Measurements from ENCODE around the gene NPR3. TPM values are rescaled to one million over a fixed set of nuclear protein-coding genes. Genes with fewer than 3 reads are reported as not detected.

NPR3 gene
- total RNA-seq, 2 donors from 2014 or later, result 0.58 to 3.7 TPM

DNA sequence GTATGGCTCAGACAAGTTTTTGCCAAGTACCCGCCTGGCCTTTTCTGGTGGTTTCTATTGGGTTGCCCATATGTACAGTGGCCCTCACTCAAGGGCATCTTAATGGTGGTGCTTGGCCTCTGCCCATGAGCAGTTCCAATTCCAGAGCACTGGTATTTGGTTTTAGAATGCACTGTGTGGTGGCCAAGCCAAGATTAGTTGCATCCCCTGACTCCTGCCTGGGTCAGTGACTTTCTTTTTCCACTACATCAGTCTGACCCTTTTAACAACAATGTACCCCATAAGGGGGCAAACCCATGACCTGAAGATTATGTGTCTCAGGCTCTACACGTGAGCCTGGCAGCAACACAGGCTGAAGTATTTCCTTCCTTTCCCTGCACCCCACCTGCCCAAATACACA is 34.2 kb downstream of the NPR3 start:
- DNase-seq (no peak), ATAC-seq (no peak)
- intact Hi-C loops (cut with DNase I, micrococcal nuclease), result no loop called here

DNA sequence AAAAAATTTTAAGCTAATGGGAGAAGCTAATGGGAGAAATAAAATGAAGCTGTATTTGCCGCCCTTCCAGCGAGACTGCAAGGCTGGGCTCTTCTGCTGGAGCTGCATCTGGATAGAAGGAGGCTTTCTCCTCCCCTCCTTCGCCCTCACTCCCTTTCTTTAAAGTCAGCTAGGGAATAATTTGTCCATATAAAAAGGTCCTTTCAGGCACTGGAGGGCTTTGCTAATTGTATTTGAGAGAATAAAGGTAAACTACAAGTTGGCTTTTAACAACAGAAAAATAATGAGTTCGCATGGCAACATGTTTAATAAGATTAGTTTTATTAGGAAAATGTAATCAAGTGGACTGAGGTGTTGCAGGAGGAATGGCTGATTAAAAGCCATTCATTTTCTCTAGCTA is 41.3 kb downstream of the NPR3 start:
- DNase-seq, result no peak
- no peak for ATAC-seq
- intact Hi-C loops (cut with DNase I, micrococcal nuclease), result no loop called here

- intact Hi-C loops (cut with DNase I, micrococcal nuclease), result no loop called here
- ATAC-seq (no peak), DNase-seq (no peak)
Observed at GRCh38 chr5:32753051-32753450, 41.9 kb downstream of the NPR3 start.

- ATAC-seq (no peak), DNase-seq (no peak)
- intact Hi-C loops (cut with DNase I, micrococcal nuclease), result no loop called here
Observed at GRCh38 chr5:32753765-32754164, 42.6 kb downstream of the NPR3 start.

GRCh38 chr5:32754284-32754683 is 43.2 kb downstream of the NPR3 start:
- intact Hi-C loops (cut with DNase I, micrococcal nuclease), result no loop called here
- ATAC-seq (no peak), DNase-seq (no peak)

GRCh38 chr5:32760091-32760509 is 49.0 kb downstream of the NPR3 start:
- intact Hi-C loops (cut with DNase I, micrococcal nuclease), result no loop called here
- ATAC-seq (no peak), DNase-seq (no peak)

DNA sequence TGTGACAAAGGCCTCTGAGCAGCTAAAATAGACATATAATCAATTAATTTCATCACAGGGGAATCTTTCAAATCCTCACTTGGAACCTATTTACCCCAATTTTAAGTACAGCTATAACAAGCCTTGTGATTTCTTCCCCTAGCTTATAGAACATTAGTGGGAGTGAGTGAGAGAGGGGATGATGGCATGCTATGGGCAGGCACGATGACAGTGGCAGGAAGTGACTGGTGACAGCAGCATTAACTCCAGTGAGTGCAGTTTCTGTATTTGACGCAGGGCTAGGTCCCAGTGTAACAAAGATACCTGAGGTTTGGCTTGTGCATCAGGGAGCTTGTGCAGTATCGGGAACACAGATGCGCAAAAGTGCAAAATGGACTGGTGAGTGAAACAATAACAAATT is 54.1 kb downstream of the NPR3 start:
- intact Hi-C loops (cut with DNase I, micrococcal nuclease), result no loop called here
- DNase-seq (no peak), ATAC-seq (no peak)

DNA sequence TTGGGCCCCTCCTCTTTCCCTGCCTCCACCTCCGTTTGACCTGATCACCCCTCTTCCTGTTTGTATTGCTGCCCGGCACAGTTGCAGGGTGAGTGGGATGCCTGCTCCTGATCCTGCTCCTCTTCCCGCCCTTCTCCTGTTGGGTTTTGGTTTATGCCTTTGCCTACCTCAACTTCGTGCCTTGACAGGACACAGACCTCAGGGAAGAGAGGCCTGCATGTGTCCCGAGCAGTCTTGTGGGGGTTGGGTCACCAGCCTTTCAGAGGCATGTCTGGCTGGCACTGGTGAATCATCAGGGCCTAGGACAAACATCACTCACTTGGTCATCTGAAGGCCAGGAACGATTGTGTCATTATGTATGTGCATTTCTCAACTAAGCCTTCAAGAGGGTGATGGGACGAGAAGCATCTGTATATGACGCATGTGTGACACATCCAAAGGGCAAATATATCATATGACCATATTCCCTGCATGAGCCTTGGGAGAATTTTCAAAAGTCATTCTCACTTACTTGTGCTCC is 56.9 kb downstream of the NPR3 start:
- intact Hi-C loops (cut with DNase I, micrococcal nuclease), result no loop called here
- ATAC-seq (no peak), DNase-seq (no peak)

- DNase-seq, result no peak
- intact Hi-C loops (cut with DNase I, micrococcal nuclease), result no loop called here
- ATAC-seq, result no peak
Observed at GRCh38 chr5:32769711-32770110, 58.6 kb downstream of the NPR3 start.

- no peak for DNase-seq
- no peak for ATAC-seq
- intact Hi-C loops (cut with DNase I, micrococcal nuclease), result no loop called here
Observed at GRCh38 chr5:32770444-32770843, 59.3 kb downstream of the NPR3 start.

DNA sequence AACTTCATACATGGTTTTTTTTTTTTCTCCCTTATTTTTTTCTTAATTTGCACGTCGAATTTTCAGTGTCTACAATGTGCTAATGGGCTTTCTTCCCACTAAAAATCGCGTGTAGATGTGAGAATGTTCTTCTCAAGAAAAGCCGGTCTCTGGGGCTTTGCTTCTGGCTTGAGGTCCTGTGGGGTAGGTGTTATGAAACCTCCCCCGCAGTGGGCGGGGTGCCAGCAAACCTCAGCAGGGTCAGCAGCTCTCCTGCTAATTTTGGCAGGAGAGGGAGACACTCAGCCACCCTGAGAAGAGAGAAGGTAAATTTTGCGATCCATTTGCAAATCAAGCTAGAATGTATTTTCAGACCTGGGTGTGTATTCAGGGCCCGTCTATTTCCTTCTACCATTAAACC is 59.9 kb downstream of the NPR3 start:
- no peak for ATAC-seq

DNA sequence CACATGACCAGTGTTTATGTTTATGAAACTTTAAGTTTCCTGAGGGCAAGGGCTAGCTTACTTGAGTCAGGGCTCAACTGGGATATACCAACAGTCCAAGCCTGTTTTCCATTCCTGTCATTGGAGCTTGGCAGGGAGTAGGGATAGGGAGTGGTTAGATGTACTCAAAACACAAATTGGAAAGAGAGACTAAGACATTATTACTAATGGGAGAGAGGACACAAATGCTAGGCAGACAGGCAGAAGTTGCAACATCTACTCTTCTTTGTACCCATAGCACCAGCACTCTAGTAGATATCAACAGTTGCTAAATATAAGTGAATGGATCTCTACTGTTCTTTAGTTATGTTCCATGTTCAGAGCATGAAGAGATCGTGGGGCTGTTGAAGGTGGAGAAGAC is 62.8 kb downstream of the NPR3 start:
- intact Hi-C loops (cut with DNase I, micrococcal nuclease), result no loop called here
- DNase-seq (no peak), ATAC-seq (no peak)

More for the DNA sequence above, 59.9 kb downstream of the NPR3 start:
- no peak for DNase-seq
- intact Hi-C loops (cut with DNase I, micrococcal nuclease), result no loop called here

DNA sequence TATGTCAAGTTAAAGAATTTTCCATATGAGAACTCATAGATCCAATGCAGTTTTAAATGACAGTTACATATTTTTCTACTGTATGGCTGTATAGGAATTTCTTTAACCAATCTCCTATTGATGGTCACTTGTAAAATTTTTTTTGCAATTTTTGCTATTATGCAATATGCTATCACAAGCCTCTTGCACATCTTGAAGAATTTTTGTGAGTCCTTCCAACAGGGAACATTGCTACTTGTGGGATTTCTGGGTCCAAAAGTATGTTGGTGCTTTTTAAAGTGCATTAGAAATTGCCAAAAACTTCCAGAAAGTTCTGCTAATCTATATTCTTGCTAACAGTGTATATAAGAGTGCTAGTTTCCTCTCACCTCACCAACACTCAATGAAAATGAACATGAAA is 65.1 kb downstream of the NPR3 start:
- no peak for DNase-seq
- no peak for ATAC-seq
- intact Hi-C loops (cut with DNase I, micrococcal nuclease), result no loop called here

GRCh38 chr5:32777222-32777621 is 66.1 kb downstream of the NPR3 start:
- DNase-seq, result no peak
- peak; percentile 52 for ATAC-seq
- intact Hi-C loops (cut with DNase I, micrococcal nuclease), result no loop called here

DNA sequence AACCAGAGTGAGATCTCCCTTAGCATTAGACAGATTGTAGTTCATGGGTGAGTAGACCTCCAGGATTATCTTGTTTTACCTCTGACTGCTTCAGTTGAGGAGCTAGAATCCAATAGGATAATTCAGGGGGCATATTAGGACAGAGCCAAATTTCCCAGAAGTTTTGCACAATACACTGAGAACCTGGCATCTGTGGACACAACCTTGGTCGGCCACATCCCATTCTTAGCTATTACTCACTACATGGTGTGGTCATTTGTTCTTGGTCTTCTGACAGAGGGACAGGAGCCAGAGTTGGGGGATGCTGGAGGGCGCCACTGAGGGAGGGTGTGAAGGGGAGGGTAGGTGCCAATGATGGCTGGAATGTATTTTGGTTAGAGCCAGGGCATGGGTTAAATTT is 66.6 kb downstream of the NPR3 start:
- DNase-seq, result no peak
- intact Hi-C loops (cut with DNase I, micrococcal nuclease), result no loop called here
- ATAC-seq, result no peak

DNA sequence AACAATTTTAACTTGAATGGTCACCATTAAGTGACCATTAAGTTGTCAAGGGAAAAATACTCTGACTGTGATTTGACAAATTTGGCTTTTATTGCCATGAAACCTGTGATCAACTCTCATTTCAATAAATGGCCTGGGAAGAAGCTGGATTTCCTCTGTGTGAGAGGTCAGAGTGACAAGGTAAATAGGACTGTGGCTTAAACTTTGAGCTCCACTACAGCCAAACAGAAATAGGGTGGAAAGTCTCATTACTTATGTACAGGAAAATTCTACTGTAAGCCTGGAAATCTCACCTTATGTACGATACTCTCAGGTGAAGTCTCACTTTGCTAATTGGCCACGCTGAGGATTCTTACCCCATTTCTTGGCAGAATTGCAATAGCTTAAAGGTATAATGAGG is 67.3 kb downstream of the NPR3 start:
- DNase-seq (no peak), ATAC-seq (no peak)
- intact Hi-C loops (cut with DNase I, micrococcal nuclease), result no loop called here

DNA sequence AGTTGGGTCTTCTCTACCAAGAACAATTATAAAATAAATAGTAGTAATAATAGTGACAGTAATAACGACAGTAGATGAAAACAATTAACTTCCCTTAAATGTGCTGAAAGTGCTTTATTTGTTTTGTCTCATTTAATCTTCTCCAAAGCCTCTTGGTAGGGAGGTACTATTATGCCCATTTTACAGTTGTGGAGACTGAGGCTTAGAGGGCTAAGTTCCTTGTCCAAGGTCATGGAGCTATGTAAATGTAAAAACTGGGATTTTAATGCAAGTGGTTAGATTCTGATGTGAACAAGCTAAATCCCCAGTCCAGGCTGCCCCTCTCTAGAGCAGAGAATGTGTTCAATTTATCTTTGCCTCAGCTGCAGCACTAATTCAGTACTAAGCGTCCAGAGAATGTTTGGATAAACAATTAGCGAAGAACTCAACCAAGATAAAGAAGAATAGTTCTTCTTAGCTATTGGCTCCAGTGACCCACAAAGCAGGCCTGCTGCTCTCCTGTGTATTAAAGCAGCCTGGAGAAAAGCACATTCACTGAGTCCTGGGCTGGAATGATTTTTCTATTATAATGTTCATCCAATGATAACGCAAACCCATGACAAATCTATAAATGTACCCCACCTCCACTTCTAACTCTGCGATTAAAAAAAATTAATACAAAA is 68.8 kb downstream of the NPR3 start:
- DNase-seq (no peak), ATAC-seq (no peak)
- intact Hi-C loops (cut with DNase I, micrococcal nuclease), result no loop called here

- DNase-seq, result no peak
- intact Hi-C loops (cut with DNase I, micrococcal nuclease), result no loop called here
- ATAC-seq, result no peak
Observed at GRCh38 chr5:32780508-32780919, 69.4 kb downstream of the NPR3 start.

GRCh38 chr5:32783661-32784060 is 72.5 kb downstream of the NPR3 start:
- intact Hi-C loops (cut with DNase I, micrococcal nuclease), result no loop called here
- no peak for ATAC-seq
- no peak for DNase-seq

DNA sequence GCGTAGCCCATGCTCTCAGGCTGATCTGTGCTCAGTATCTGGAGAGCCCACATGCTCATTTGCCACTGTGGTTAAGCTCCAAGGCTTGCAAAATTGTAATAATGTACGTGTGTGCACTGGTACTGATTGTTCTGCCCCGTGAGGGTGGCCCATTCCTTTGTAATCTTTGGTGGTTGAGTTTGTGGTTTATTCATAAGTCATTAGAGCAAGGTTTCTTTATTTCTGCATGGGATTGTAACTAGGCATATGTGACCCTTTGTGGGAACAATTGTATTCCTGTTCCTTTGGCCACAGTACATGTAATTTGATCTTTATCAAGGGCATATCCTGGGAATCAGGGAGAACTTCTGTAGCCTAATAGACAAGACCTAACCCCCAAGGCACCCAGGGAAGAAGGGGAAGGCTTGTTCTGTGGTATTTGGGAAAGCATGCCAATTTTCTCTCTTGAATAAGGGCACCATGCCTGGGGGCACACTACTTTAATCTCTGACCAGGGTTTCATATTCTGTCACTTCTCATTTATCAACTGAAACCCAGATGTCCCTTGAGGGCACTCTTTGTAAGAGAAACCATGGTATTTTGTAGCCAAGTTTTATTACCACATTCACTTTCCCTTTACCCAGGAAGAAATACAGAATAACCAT is 74.6 kb downstream of the NPR3 start:
- ATAC-seq, result no peak
- intact Hi-C loops (cut with DNase I, micrococcal nuclease), result no loop called here
- DNase-seq, result no peak

GRCh38 chr5:32786311-32786710 is 75.2 kb downstream of the NPR3 start:
- ATAC-seq, result no peak
- intact Hi-C loops (cut with DNase I, micrococcal nuclease), result no loop called here

More at GRCh38 chr5:32786311-32786710, 75.2 kb downstream of the NPR3 start:
- no peak for DNase-seq

All from left colon (tissue), 2 donors.